Neutrophil (primary cell): ENCODE data around the gene FGR.

Source experiments
- H3K27ac ChIP-seq: fragments of 200-600 bp; sonication (generic); 2 replicates; pipeline ENCODE4 v1.5.1; 2016; ENCODE audit warnings: mild to moderate bottlenecking, moderate library complexity
- H3K27me3 ChIP-seq: fragments of 200-600 bp; sonication (generic); 2 replicates; pipeline ENCODE4 v1.6.0; 2016; ENCODE audit warnings: mild to moderate bottlenecking
- H3K36me3 ChIP-seq: fragments of 200-600 bp; sonication (generic); 2 replicates; pipeline ENCODE4 v1.5.1; 2017
- H3K4me1 ChIP-seq, 2 experiments: fragments of 200-600 bp in 1 of 2; sonication (generic) in 1 of 2; 1 replicate in 1 of 2; 2 replicates in 1 of 2; pipeline versions ENCODE4 v1.5.1 to v1.6.1; 2013 to 2016; ENCODE audit warnings: low read depth in 1 of 2, low read length in 1 of 2, mild to moderate bottlenecking in 1 of 2, moderate library complexity in 1 of 2; ENCODE audit not compliant: control insufficient read depth in 1 of 2, insufficient read depth in 1 of 2
- H3K4me3 ChIP-seq, 2 experiments: fragments of 200-600 bp in 1 of 2; sonication (generic) in 1 of 2; 1 replicate in 1 of 2; 2 replicates in 1 of 2; pipeline ENCODE4 v1.5.1; 2013 to 2016; ENCODE audit warnings: low read depth in 1 of 2, low read length in 1 of 2, mild to moderate bottlenecking in 1 of 2, moderate library complexity in 1 of 2
- H3K9me3 ChIP-seq: fragments of 200-600 bp; sonication (generic); 2 replicates; pipeline ENCODE4 v1.5.1; 2016
- CTCF ChIP-seq: fragments of 200-600 bp; sonication (generic); IDR thresholded peaks from 2 replicates; pipeline ENCODE4 v1.5.1; 2016; ENCODE audit warnings: antibody characterized with exemption

Gene FGR

GRCh38 chr1:27668121-27668807 lies 33.3 kb upstream of the FGR start:
- TF ChIP-seq CTCF = no peak
- peaks cover 19% of the 10 kb centered on the region for H3K36me3 ChIP-seq
- no peak overlapping the region for H3K27ac ChIP-seq
- no peaks in the 10 kb centered on the region for H3K27me3 ChIP-seq
- no peak overlapping the region for H3K4me3 ChIP-seq
- H3K4me1 ChIP-seq = peaks cover 23 to 30% of the 10 kb centered on the region in 2 experiments
- H3K9me3 ChIP-seq = no peaks in the 10 kb centered on the region

- no peaks in the 10 kb centered on the region for H3K9me3 ChIP-seq
- H3K27ac ChIP-seq = no peak overlapping the region
- H3K4me3 ChIP-seq = no peak overlapping the region
- H3K27me3 ChIP-seq = no peaks in the 10 kb centered on the region
- peaks cover 19% of the 10 kb centered on the region for H3K36me3 ChIP-seq
- TF ChIP-seq CTCF = no peak
- peaks cover 25 to 36% of the 10 kb centered on the region in 2 experiments for H3K4me1 ChIP-seq
Observed at GRCh38 chr1:27666791-27667254, 31.8 kb upstream of the FGR start.

- no peak overlapping the region for H3K27ac ChIP-seq
- peaks cover 19% of the 10 kb centered on the region for H3K36me3 ChIP-seq
- no peak for TF ChIP-seq CTCF
- H3K27me3 ChIP-seq = no peaks in the 10 kb centered on the region
- H3K4me3 ChIP-seq = no peak overlapping the region
- H3K4me1 ChIP-seq = peaks cover 20 to 35% of the 10 kb centered on the region in 2 experiments
- H3K9me3 ChIP-seq = no peaks in the 10 kb centered on the region
Observed at GRCh38 chr1:27666294-27666693, 31.3 kb upstream of the FGR start.

GRCh38 chr1:27665016-27665651 lies 30.1 kb upstream of the FGR start:
- no peaks in the 10 kb centered on the region for H3K27me3 ChIP-seq
- H3K9me3 ChIP-seq = no peaks in the 10 kb centered on the region
- no peak overlapping the region for H3K4me3 ChIP-seq
- no peak for TF ChIP-seq CTCF
- H3K4me1 ChIP-seq = peaks cover 27 to 33% of the 10 kb centered on the region in 2 experiments
- H3K36me3 ChIP-seq = peaks cover 19% of the 10 kb centered on the region
- no peak overlapping the region for H3K27ac ChIP-seq

- H3K4me1 ChIP-seq = peaks cover 31 to 33% of the 10 kb centered on the region in 2 experiments
- TF ChIP-seq CTCF = no peak
- H3K4me3 ChIP-seq = no peak overlapping the region
- H3K27me3 ChIP-seq = no peaks in the 10 kb centered on the region
- peaks cover 19% of the 10 kb centered on the region for H3K36me3 ChIP-seq
- no peaks in the 10 kb centered on the region for H3K9me3 ChIP-seq
- no peak overlapping the region for H3K27ac ChIP-seq
Observed at GRCh38 chr1:27664291-27664690, 29.3 kb upstream of the FGR start.
